H1 (cell line): ENCODE measurements around the gene GMPPA. TPM values are rescaled to one million over a fixed set of nuclear protein-coding genes. Genes with fewer than 3 reads are reported as not detected.

Source experiments
- BRCA1 ChIP-seq: IDR thresholded peaks from 2 replicates; pipeline ENCODE4 v1.6.1; 2012; ENCODE audit warnings: low read depth, low read length, improper control_type of control experiment
- CBX8 ChIP-seq: fragments of 300-800, 300-1000 bp; sonication (generic); IDR thresholded peaks from 2 replicates; pipeline ENCODE4 v1.7.1; 2016; ENCODE audit warnings: low read depth, low read length, borderline replicate concordance
- CREB1 ChIP-seq: IDR thresholded peaks from 2 replicates; pipeline ENCODE4 v1.6.1; 2012; ENCODE audit warnings: inconsistent platforms
- POLR2AphosphoS5 ChIP-seq: IDR thresholded peaks from 2 replicates; pipeline ENCODE4 v1.6.1; 2011; ENCODE audit warnings: low read depth, low read length
- TBP ChIP-seq: IDR thresholded peaks from 2 replicates; pipeline ENCODE4 v1.6.1; 2011; ENCODE audit warnings: low read depth, low read length, improper control_type of control experiment
- polyA plus RNA-seq, 7 experiments: library from polyadenylated mRNA; depleted of rRNA in 3 of 7; stranded (reverse) in 5 of 7; unstranded in 2 of 7; fragments of >200 nt in 5 of 7; fragments of 200-250 nt in 2 of 7; gene quantifications; 1 replicate in 5 of 7; 2 replicates in 1 of 7; 4 replicates in 1 of 7; pipeline versions ENCODE4 v1.2.1 to v1.2.3, GENCODE V29; 2011 to 2013; ENCODE audit warnings: missing spikeins in 2 of 7, mixed read lengths in 2 of 7
- total RNA-seq: library from RNA; stranded (reverse); fragmentation: NEBNext Ultra II Directional; extraction: Animal tissue kit (Norgen Biotek cat#: 25700); gene quantifications from 2 replicates; pipeline ENCODE4 v1.2.1, GENCODE V29; 2021
- TF ChIP-seq, protein P1 (sequence below): fragments of 300-600 bp; sonication (generic); IDR thresholded peaks from 2 replicates; pipeline ENCODE4 v1.7.1; 2012; ENCODE audit warnings: low read length, moderate library complexity, mild to moderate bottlenecking, inconsistent platforms; ENCODE audit not compliant: insufficient replicate concordance
- TF ChIP-seq, protein P2 (sequence below): IDR thresholded peaks from 2 replicates; pipeline ENCODE4 v1.6.1; 2012; ENCODE audit warnings: low read length, inconsistent platforms
- TF ChIP-seq, protein P3 (sequence below): IDR thresholded peaks from 2 replicates; pipeline ENCODE4 v1.6.1; 2012; ENCODE audit warnings: inconsistent platforms

GMPPA gene
- total and polyA plus RNA-seq, 2 of the 8 experiments (the other 6 are each of a cell fraction or from before 2014, with no cell fraction given), result 34.3 to 98.8 TPM

- no peak for TF ChIP-seq BRCA1
- TF ChIP-seq, protein P1, sequence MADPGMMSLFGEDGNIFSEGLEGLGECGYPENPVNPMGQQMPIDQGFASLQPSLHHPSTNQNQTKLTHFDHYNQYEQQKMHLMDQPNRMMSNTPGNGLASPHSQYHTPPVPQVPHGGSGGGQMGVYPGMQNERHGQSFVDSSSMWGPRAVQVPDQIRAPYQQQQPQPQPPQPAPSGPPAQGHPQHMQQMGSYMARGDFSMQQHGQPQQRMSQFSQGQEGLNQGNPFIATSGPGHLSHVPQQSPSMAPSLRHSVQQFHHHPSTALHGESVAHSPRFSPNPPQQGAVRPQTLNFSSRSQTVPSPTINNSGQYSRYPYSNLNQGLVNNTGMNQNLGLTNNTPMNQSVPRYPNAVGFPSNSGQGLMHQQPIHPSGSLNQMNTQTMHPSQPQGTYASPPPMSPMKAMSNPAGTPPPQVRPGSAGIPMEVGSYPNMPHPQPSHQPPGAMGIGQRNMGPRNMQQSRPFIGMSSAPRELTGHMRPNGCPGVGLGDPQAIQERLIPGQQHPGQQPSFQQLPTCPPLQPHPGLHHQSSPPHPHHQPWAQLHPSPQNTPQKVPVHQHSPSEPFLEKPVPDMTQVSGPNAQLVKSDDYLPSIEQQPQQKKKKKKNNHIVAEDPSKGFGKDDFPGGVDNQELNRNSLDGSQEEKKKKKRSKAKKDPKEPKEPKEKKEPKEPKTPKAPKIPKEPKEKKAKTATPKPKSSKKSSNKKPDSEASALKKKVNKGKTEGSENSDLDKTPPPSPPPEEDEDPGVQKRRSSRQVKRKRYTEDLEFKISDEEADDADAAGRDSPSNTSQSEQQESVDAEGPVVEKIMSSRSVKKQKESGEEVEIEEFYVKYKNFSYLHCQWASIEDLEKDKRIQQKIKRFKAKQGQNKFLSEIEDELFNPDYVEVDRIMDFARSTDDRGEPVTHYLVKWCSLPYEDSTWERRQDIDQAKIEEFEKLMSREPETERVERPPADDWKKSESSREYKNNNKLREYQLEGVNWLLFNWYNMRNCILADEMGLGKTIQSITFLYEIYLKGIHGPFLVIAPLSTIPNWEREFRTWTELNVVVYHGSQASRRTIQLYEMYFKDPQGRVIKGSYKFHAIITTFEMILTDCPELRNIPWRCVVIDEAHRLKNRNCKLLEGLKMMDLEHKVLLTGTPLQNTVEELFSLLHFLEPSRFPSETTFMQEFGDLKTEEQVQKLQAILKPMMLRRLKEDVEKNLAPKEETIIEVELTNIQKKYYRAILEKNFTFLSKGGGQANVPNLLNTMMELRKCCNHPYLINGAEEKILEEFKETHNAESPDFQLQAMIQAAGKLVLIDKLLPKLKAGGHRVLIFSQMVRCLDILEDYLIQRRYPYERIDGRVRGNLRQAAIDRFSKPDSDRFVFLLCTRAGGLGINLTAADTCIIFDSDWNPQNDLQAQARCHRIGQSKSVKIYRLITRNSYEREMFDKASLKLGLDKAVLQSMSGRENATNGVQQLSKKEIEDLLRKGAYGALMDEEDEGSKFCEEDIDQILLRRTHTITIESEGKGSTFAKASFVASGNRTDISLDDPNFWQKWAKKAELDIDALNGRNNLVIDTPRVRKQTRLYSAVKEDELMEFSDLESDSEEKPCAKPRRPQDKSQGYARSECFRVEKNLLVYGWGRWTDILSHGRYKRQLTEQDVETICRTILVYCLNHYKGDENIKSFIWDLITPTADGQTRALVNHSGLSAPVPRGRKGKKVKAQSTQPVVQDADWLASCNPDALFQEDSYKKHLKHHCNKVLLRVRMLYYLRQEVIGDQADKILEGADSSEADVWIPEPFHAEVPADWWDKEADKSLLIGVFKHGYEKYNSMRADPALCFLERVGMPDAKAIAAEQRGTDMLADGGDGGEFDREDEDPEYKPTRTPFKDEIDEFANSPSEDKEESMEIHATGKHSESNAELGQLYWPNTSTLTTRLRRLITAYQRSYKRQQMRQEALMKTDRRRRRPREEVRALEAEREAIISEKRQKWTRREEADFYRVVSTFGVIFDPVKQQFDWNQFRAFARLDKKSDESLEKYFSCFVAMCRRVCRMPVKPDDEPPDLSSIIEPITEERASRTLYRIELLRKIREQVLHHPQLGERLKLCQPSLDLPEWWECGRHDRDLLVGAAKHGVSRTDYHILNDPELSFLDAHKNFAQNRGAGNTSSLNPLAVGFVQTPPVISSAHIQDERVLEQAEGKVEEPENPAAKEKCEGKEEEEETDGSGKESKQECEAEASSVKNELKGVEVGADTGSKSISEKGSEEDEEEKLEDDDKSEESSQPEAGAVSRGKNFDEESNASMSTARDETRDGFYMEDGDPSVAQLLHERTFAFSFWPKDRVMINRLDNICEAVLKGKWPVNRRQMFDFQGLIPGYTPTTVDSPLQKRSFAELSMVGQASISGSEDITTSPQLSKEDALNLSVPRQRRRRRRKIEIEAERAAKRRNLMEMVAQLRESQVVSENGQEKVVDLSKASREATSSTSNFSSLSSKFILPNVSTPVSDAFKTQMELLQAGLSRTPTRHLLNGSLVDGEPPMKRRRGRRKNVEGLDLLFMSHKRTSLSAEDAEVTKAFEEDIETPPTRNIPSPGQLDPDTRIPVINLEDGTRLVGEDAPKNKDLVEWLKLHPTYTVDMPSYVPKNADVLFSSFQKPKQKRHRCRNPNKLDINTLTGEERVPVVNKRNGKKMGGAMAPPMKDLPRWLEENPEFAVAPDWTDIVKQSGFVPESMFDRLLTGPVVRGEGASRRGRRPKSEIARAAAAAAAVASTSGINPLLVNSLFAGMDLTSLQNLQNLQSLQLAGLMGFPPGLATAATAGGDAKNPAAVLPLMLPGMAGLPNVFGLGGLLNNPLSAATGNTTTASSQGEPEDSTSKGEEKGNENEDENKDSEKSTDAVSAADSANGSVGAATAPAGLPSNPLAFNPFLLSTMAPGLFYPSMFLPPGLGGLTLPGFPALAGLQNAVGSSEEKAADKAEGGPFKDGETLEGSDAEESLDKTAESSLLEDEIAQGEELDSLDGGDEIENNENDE, result no peak
- TF ChIP-seq, protein P2, sequence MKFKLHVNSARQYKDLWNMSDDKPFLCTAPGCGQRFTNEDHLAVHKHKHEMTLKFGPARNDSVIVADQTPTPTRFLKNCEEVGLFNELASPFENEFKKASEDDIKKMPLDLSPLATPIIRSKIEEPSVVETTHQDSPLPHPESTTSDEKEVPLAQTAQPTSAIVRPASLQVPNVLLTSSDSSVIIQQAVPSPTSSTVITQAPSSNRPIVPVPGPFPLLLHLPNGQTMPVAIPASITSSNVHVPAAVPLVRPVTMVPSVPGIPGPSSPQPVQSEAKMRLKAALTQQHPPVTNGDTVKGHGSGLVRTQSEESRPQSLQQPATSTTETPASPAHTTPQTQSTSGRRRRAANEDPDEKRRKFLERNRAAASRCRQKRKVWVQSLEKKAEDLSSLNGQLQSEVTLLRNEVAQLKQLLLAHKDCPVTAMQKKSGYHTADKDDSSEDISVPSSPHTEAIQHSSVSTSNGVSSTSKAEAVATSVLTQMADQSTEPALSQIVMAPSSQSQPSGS, result no peak
- no peak for TF ChIP-seq CREB1
- no peak for TF ChIP-seq POLR2AphosphoS5
- no peak for TF ChIP-seq CBX8
- TF ChIP-seq TBP, result no peak
- TF ChIP-seq, protein P3, sequence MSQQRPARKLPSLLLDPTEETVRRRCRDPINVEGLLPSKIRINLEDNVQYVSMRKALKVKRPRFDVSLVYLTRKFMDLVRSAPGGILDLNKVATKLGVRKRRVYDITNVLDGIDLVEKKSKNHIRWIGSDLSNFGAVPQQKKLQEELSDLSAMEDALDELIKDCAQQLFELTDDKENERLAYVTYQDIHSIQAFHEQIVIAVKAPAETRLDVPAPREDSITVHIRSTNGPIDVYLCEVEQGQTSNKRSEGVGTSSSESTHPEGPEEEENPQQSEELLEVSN, result no peak
These were observed 23.4 kb upstream of the GMPPA start (continued) for GRCh38 chr2:219475278-219475677.
